WTC11 (cell line): ENCODE measurements around the gene FCGR3A. TPM values are rescaled to one million over a fixed set of nuclear protein-coding genes. Genes with fewer than 3 reads are reported as not detected.
"Not testable (repeated sequence)": the region's sequence is repeated elsewhere in the genome, so short reads cannot be mapped to it uniquely, and the experiment has no call there.

Source experiments
- ATAC-seq: fragments of 200-7000 bp; cut with Tn5 transposase; 2 replicates; pipeline ENCODE4 v1.10.0; 2021; ENCODE audit warnings: mild to moderate bottlenecking, moderate library complexity
- CTCF ChIA-PET: fragments of 300-600 bp; sonication (Branson Sonifier 250); formaldehyde crosslinking; loops from one replicate; lab custom pipeline; 2021; ENCODE audit warnings: antibody characterized with exemption; lab: Charles Lee
- POLR2A ChIA-PET: fragments of 350-600 bp; sonication (Branson Sonifier 250); formaldehyde crosslinking; loops from one replicate; lab custom pipeline; 2021; ENCODE audit warnings: antibody characterized with exemption; lab: Charles Lee
- DNase-seq: peaks from one replicate; pipeline ENCODE4 v3.0.0; 2021; ENCODE audit warnings: low spot score
- H3K27ac Mint-ChIP-seq: 2 replicates; pipeline ENCODE4 v1.8.0; 2021; ENCODE audit warnings: mixed read lengths
- H3K27me3 Mint-ChIP-seq: 2 replicates; pipeline ENCODE4 v1.8.0; 2021; ENCODE audit warnings: low read depth, mild to moderate bottlenecking, moderate library complexity, mixed read lengths
- H3K36me3 Mint-ChIP-seq: 2 replicates; pipeline ENCODE4 v1.8.0; 2021; ENCODE audit warnings: mixed read lengths
- H3K4me1 Mint-ChIP-seq: 2 replicates; pipeline ENCODE4 v1.8.0; 2022; ENCODE audit warnings: mixed read lengths
- H3K4me3 Mint-ChIP-seq: 2 replicates; pipeline ENCODE4 v1.8.0; 2021; ENCODE audit warnings: mild to moderate bottlenecking, moderate library complexity, mixed read lengths
- H3K9me3 Mint-ChIP-seq: 2 replicates; pipeline ENCODE4 v1.8.0; 2021; ENCODE audit warnings: mixed read lengths
- HMGA2 ChIP-seq: fragments of 250-450 bp; sonication (Bioruptor Pico); IDR thresholded peaks from 2 replicates; pipeline ENCODE4 v1.4.0; 2021; ENCODE audit warnings: mild to moderate bottlenecking, moderate library complexity
- total RNA-seq: library from RNA; stranded (reverse); gene quantifications from 3 replicates; pipeline ENCODE4 v1.2.3, GENCODE V29; 2021
- TF ChIP-seq, protein P1 (sequence below): sonication (generic); formaldehyde crosslinking; IDR thresholded peaks from 2 replicates; pipeline ENCODE4 v1.8.1; 2023; ENCODE audit warnings: mild to moderate bottlenecking, moderate library complexity, missing genetic modification reagents

Gene FCGR3A
- total RNA-seq, 1 experiment from 2014 or later, result 0.11 TPM

- H3K4me1 Mint-ChIP-seq, H3K36me3 Mint-ChIP-seq, CTCF ChIA-PET, H3K9me3 Mint-ChIP-seq, DNase-seq, ATAC-seq, H3K27ac Mint-ChIP-seq, POLR2A ChIA-PET: not testable (repeated sequence)
- Mint-ChIP-seq H3K27me3 (peaks cover 68% of the 10 kb centered on the region), H3K4me3 (peak overlapping the region; percentile 81)
These were observed 24.3 kb downstream of the FCGR3A start for GRCh38 chr1:161525321-161525720.

DNA sequence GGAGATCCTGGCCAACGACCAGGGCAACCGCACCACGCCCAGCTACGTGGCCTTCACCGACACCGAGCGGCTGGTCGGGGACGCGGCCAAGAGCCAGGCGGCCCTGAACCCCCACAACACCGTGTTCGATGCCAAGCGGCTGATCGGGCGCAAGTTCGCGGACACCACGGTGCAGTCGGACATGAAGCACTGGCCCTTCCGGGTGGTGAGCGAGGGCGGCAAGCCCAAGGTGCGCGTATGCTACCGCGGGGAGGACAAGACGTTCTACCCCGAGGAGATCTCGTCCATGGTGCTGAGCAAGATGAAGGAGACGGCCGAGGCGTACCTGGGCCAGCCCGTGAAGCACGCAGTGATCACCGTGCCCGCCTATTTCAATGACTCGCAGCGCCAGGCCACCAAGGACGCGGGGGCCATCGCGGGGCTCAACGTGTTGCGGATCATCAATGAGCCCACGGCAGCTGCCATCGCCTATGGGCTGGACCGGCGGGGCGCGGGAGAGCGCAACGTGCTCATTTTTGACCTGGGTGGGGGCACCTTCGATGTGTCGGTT is 24.8 kb downstream of the FCGR3A start:
- CTCF ChIA-PET, DNase-seq, H3K36me3 Mint-ChIP-seq, POLR2A ChIA-PET, H3K27ac Mint-ChIP-seq, H3K9me3 Mint-ChIP-seq, H3K4me1 Mint-ChIP-seq: not testable (repeated sequence)
- Mint-ChIP-seq H3K4me3 (peak overlapping the region; percentile 81), H3K27me3 (peaks cover 67% of the 10 kb centered on the region)
- peak; percentile 46 for ATAC-seq

- CTCF ChIA-PET, result not testable (repeated sequence)
These were observed 25.5 kb downstream of the FCGR3A start, which contains the start of gene HSPA6 for GRCh38 chr1:161523817-161524741. Gene HSPA6 (plus strand): TSS chr1:161524540. CDS start chr1:161524659, 119 bp downstream.

GRCh38 chr1:161523041-161523816 is 26.4 kb downstream of the FCGR3A start:
- DNase-seq, H3K27ac Mint-ChIP-seq, CTCF ChIA-PET, H3K36me3 Mint-ChIP-seq, H3K9me3 Mint-ChIP-seq, H3K4me1 Mint-ChIP-seq, POLR2A ChIA-PET: not testable (repeated sequence)
- Mint-ChIP-seq H3K4me3 (peak overlapping the region; percentile 81), H3K27me3 (peaks cover 58% of the 10 kb centered on the region)
- ATAC-seq, result peak; percentile 24

More at GRCh38 chr1:161523817-161524741, 25.5 kb downstream of the FCGR3A start, which contains the start of gene HSPA6:
- H3K9me3 Mint-ChIP-seq, POLR2A ChIA-PET, H3K27ac Mint-ChIP-seq, H3K36me3 Mint-ChIP-seq: not testable (repeated sequence)
- H3K27me3 Mint-ChIP-seq, result peaks cover 64% of the 10 kb centered on the region
- peak within 1 kb of the TSS; percentile 81 for H3K4me3 Mint-ChIP-seq
- TF ChIP-seq HMGA2 (CRISPR knock-in tag), result 0 out of 2 replicates have a peak, but pooled peaks have one; percentile 5
- TF ChIP-seq, protein P1, sequence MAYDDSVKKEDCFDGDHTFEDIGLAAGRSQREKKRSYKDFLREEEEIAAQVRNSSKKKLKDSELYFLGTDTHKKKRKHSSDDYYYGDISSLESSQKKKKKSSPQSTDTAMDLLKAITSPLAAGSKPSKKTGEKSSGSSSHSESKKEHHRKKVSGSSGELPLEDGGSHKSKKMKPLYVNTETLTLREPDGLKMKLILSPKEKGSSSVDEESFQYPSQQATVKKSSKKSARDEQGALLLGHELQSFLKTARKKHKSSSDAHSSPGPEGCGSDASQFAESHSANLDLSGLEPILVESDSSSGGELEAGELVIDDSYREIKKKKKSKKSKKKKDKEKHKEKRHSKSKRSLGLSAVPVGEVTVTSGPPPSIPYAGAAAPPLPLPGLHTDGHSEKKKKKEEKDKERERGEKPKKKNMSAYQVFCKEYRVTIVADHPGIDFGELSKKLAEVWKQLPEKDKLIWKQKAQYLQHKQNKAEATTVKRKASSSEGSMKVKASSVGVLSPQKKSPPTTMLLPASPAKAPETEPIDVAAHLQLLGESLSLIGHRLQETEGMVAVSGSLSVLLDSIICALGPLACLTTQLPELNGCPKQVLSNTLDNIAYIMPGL (CRISPR knock-in tag), result peak; percentile 96
- TF ChIP-seq, all 79 proteins: peak for 2; not testable (repeated sequence) for 77
- ATAC-seq, result peak; percentile 75
- not testable (repeated sequence) for H3K4me1 Mint-ChIP-seq
- DNase-seq, result peak; percentile 62

- POLR2A ChIA-PET, ATAC-seq, H3K4me3 Mint-ChIP-seq, DNase-seq, H3K27me3 Mint-ChIP-seq, H3K36me3 Mint-ChIP-seq, H3K27ac Mint-ChIP-seq, CTCF ChIA-PET, H3K9me3 Mint-ChIP-seq: not testable (repeated sequence)
- peaks cover 22% of the 10 kb centered on the region for H3K4me1 Mint-ChIP-seq
These were observed 35.7 kb downstream of the FCGR3A start for GRCh38 chr1:161513953-161514352.

DNA sequence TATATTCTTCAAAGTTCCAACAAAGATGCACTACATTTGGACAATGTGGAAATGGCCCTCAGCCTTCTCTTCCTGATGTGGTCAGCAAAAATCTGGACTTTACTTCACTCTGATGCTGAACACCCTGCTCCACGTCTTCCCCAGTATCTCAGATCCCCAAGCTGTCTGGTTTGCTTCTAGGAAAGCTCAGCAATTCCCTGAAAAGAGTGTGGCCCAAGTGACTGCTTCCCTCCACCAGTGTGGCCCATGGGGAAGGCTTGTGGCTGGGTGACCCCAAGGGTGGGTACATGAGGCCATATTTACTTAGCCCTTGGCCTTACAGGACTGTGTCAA is 36.2 kb downstream of the FCGR3A start:
- CTCF ChIA-PET, H3K9me3 Mint-ChIP-seq, H3K36me3 Mint-ChIP-seq, H3K27me3 Mint-ChIP-seq, H3K4me3 Mint-ChIP-seq, DNase-seq, POLR2A ChIA-PET, H3K27ac Mint-ChIP-seq: not testable (repeated sequence)
- H3K4me1 Mint-ChIP-seq, result peaks cover 21% of the 10 kb centered on the region
- 0 out of 2 replicates have a peak, but pooled peaks have one; percentile 32 for ATAC-seq

GRCh38 chr1:161512636-161513447 is 36.8 kb downstream of the FCGR3A start:
- DNase-seq, H3K4me3 Mint-ChIP-seq, H3K27me3 Mint-ChIP-seq, H3K36me3 Mint-ChIP-seq, H3K27ac Mint-ChIP-seq, H3K9me3 Mint-ChIP-seq, POLR2A ChIA-PET, CTCF ChIA-PET: not testable (repeated sequence)
- peaks cover 18% of the 10 kb centered on the region for H3K4me1 Mint-ChIP-seq
- 0 out of 2 replicates have a peak, but pooled peaks have one; percentile 18 for ATAC-seq
